Mucosa of rectum (tissue), 2 donors: ENCODE results near the gene IL6R.

Experiments
- H3K27ac ChIP-seq, 2 donors: one replicate each; pipeline ENCODE4 v1.7.0; 2013; ENCODE audit warnings: inconsistent platforms in 2 of 2, low read depth in 2 of 2, low read length in 2 of 2
- H3K27me3 ChIP-seq, 2 donors: one replicate each; pipeline ENCODE4 v1.7.0; 2013; ENCODE audit warnings: low read length in 2 of 2; ENCODE audit not compliant: control insufficient read depth in 2 of 2, insufficient read depth in 2 of 2
- H3K36me3 ChIP-seq, 2 donors: one replicate each; pipeline ENCODE4 v1.7.0; 2013; ENCODE audit warnings: low read length in 2 of 2; ENCODE audit not compliant: control insufficient read depth in 2 of 2, insufficient read depth in 2 of 2
- H3K4me1 ChIP-seq, 2 donors: one replicate each; pipeline ENCODE4 v1.7.0; 2013; ENCODE audit warnings: low read length in 2 of 2, mild to moderate bottlenecking in 1 of 2; ENCODE audit not compliant: control insufficient read depth in 2 of 2, insufficient read depth in 2 of 2
- H3K4me3 ChIP-seq, 2 donors: one replicate each; pipeline ENCODE4 v1.7.0; 2013; ENCODE audit warnings: low read length in 2 of 2
- H3K9ac ChIP-seq, 2 donors: one replicate each; pipeline ENCODE4 v1.7.0; 2013; ENCODE audit warnings: low read length in 2 of 2, low read depth in 1 of 2, mild to moderate bottlenecking in 1 of 2
- H3K9me3 ChIP-seq, 2 donors: one replicate each; pipeline ENCODE4 v1.7.0; 2013; ENCODE audit warnings: low read length in 2 of 2; ENCODE audit not compliant: control insufficient read depth in 2 of 2
- donor health status: healthy.
- donor health status: Normal muscosa, but diverticular disease.

Gene IL6R

DNA sequence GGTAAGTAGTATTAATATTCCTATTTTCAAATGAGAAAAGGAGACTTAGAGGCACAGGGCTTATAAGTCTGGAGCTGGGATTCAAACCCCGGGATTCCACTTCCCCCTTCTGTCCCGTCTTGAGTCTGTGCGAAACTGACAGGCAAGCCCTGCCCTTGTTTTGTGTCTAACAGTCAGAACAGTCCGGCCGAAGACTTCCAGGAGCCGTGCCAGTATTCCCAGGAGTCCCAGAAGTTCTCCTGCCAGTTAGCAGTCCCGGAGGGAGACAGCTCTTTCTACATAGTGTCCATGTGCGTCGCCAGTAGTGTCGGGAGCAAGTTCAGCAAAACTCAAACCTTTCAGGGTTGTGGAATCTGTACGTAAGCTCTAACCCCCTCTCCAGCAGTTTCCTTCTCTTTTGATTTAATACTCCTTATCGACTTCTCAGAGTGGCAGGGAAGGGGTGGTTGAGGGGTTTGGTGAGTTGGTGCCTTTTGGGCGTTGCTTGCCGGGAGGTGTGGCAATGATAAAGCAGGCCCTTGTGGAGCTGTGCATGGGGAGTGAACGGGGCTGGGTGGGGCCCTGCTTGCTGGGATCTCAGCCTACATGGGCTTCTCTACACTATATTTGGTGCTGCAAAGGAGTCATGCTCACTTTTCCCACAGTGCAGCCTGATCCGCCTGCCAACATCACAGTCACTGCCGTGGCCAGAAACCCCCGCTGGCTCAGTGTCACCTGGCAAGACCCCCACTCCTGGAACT, 29.4 kb downstream of the IL6R start:
- Histone ChIP-seq H3K27ac (peak overlapping the region; percentile 84 to 87), H3K36me3 (peaks cover 11 to 25% of the 10 kb centered on the region in 2 donors), H3K9ac (peak overlapping the region; percentile 63 to 68), H3K27me3 (no peaks in the 10 kb centered on the region), H3K4me1 (peaks cover 29 to 31% of the 10 kb centered on the region in 2 donors), H3K4me3 (peak overlapping the region; percentile 6 to 63), H3K9me3 (no peaks in the 10 kb centered on the region)

- no peaks in the 10 kb centered on the region for H3K9me3 ChIP-seq
- H3K4me3 ChIP-seq, result no peak overlapping the region
- H3K27me3 ChIP-seq, result no peaks in the 10 kb centered on the region
- H3K27ac ChIP-seq, result peak overlapping the region in 1 of 2 donors; percentile 87
- H3K4me1 ChIP-seq, result peaks cover 21 to 27% of the 10 kb centered on the region in 2 donors
- H3K9ac ChIP-seq, result no peak overlapping the region
- H3K36me3 ChIP-seq, result peaks cover 11 to 23% of the 10 kb centered on the region in 2 donors
These were observed 30.6 kb downstream of the IL6R start for GRCh38 chr1:154435599-154436200.

GRCh38 chr1:154436433-154436832, 31.3 kb downstream of the IL6R start:
- no peaks in the 10 kb centered on the region for H3K27me3 ChIP-seq
- H3K9me3 ChIP-seq, result no peaks in the 10 kb centered on the region
- no peak overlapping the region for H3K9ac ChIP-seq
- H3K27ac ChIP-seq, result no peak overlapping the region
- no peak overlapping the region for H3K4me3 ChIP-seq
- H3K4me1 ChIP-seq, result peaks cover 21 to 22% of the 10 kb centered on the region in 2 donors
- peaks cover 11 to 21% of the 10 kb centered on the region in 2 donors for H3K36me3 ChIP-seq

DNA sequence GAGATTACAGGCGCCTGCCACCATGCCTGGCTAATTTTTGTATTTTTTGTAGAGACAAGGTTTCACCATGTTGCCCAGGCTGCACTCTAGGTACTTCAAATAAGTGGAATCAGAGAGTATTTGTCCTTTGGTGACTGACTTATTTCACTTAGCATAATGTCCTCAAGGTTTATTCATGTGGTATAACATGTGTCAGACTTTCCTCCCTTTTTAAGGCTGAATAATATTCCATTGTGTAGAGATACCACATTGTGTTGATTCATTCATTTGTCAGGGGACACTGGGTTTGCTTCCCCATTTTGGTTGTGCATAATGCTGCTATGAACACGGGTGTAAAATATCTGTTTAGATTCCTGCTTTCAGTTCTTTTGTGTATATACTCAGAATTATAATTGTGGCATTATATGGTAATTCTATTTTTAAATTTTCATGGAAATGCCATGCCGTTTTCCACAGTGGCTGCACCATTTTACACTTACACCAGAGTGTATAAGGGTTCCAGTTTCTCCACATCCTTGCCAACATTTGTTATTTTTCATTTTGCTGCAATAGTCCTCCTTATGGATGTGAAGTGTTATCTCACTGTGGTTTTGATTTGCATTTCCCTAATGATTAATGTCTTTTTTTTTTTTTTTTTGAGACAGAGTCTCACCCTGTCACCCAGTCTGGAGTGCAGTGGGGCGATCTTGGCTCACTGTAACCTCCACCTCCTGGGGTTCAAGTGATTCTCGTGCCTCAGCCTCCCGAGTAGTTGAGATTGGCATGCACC, 35.1 kb downstream of the IL6R start:
- no peaks in the 10 kb centered on the region for H3K27me3 ChIP-seq
- no peak overlapping the region for H3K9ac ChIP-seq
- H3K4me1 ChIP-seq, result peaks cover 8% of the 10 kb centered on the region in 2 donors
- H3K4me3 ChIP-seq, result no peak overlapping the region
- H3K27ac ChIP-seq, result peak overlapping the region; percentile 70 to 71
- H3K36me3 ChIP-seq, result peaks cover 13% of the 10 kb centered on the region in 2 donors
- no peaks in the 10 kb centered on the region for H3K9me3 ChIP-seq

GRCh38 chr1:154441241-154441888, 36.2 kb downstream of the IL6R start:
- Histone ChIP-seq H3K27me3 (no peaks in the 10 kb centered on the region), H3K36me3 (peaks cover 6 to 7% of the 10 kb centered on the region in 2 donors), H3K4me3 (no peak overlapping the region), H3K4me1 (peaks cover 4 to 7% of the 10 kb centered on the region in 2 donors), H3K9me3 (no peaks in the 10 kb centered on the region), H3K27ac (no peak overlapping the region), H3K9ac (no peak overlapping the region)

DNA sequence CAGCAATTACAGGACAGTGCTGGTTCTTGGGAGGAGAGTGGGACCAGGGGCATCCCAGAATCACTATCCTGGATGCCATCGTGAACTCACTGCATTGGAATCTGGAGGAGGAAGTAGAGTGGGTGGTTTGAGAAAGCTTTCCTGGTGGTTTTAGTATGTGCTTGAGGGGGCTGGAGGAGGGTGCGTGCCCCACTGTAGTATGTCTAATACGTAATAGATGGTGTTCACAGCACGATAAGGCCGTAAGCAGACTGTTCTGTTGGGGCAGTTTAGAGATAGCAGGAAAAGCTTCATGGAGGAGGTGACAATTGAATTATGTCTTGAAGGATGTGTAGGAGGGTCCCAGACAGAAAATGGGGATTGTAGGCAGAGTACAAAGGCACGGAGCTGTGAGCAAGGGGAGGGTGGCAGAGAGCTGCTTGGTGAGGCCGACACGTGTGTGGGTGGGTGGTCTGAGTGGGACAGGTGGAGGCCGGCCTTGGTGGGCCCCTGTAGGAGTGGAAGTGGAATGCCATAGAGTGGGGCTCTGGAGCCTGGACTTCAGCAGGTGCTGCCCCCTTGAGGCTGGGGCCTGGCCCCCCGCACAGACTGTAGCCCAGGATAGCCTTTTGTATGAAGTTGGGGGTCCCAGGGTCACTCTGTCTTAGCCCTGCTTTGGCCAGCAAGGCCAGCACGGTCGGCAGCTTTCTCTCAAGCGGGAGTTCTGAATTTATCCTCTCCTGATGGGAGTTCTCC, 37.0 kb downstream of the IL6R start:
- Histone ChIP-seq H3K9me3 (no peaks in the 10 kb centered on the region), H3K9ac (no peak overlapping the region), H3K27ac (no peak overlapping the region), H3K36me3 (peaks cover 5 to 10% of the 10 kb centered on the region in 2 donors), H3K27me3 (no peaks in the 10 kb centered on the region), H3K4me1 (peaks cover 4 to 7% of the 10 kb centered on the region in 2 donors), H3K4me3 (no peak overlapping the region)

DNA sequence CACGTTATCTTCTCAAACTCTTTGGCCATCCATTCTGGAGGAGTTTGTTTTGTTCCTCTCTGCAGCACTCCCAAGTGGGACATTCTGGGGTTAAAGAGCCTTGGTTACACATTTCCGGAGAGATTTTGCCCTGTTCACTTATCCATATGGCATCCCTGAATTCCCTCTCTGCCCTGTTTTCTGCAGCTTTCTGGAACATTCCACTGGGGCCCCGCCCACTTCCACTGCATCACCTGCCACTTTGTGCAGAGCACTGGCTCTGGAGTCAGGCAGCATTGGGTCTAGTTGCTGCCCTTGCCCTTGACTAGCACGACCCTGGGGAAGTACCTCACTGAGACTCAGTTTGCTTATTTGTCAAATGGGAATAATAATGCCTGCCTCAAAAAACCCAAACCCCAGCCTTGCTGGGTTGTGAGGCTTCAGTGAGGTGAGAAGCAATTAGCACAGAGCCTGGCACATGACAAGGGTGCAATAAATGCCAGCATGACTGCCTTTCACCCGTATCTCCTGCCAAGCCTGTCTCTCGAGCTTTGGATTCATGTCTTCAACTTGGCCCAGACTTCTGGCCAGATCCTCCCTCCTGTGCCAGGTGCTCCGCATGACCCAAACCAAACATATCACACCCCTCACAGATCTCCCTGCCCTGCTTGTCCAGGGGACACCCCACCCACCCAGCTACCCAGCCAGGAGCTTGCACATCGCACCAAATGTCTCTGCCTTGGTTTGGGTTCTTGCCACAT, 38.3 kb downstream of the IL6R start:
- H3K9ac ChIP-seq, result no peak overlapping the region
- peaks cover 10 to 17% of the 10 kb centered on the region in 2 donors for H3K36me3 ChIP-seq
- no peaks in the 10 kb centered on the region for H3K27me3 ChIP-seq
- H3K27ac ChIP-seq, result no peak overlapping the region
- H3K4me3 ChIP-seq, result no peak overlapping the region
- H3K4me1 ChIP-seq, result peaks cover 4 to 7% of the 10 kb centered on the region in 2 donors
- no peaks in the 10 kb centered on the region for H3K9me3 ChIP-seq

DNA sequence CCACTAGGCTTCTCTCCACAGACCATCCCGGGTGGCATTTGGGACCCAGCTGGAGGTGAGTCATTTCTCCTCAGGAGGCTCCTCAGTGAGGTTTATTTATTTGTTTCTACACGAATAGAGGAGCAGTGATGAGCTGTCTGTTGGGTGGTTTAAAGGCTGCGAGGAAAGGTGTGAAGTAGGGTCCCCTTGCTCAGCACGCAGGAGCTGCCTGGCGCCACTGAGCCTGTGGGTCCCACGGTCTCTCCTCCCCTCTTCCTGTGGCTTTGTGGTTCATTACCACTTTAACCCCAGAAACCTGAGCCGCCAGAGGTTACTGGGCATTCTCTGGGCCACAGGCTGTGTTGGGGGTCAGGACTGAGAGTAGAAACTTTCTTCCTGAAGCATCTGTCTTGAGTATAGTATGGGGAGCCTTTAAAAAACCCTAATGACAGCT, 39.9 kb downstream of the IL6R start:
- H3K4me1 ChIP-seq, result peaks cover under 1 to 2% of the 10 kb centered on the region in 2 donors
- H3K4me3 ChIP-seq, result no peak overlapping the region
- peaks cover 14 to 21% of the 10 kb centered on the region in 2 donors for H3K36me3 ChIP-seq
- H3K27me3 ChIP-seq, result no peaks in the 10 kb centered on the region
- H3K9me3 ChIP-seq, result no peaks in the 10 kb centered on the region
- no peak overlapping the region for H3K27ac ChIP-seq
- H3K9ac ChIP-seq, result no peak overlapping the region

- Histone ChIP-seq H3K9ac (no peak overlapping the region), H3K4me1 (peaks cover 0 to 2% of the 10 kb centered on the region in 2 donors), H3K9me3 (no peaks in the 10 kb centered on the region), H3K36me3 (peaks cover 23 to 30% of the 10 kb centered on the region in 2 donors), H3K4me3 (no peak overlapping the region), H3K27me3 (no peaks in the 10 kb centered on the region), H3K27ac (peak overlapping the region in 1 of 2 donors; percentile 43)
These were observed 41.1 kb downstream of the IL6R start for GRCh38 chr1:154446292-154446691.
